HEK293 (cell line): ENCODE measurements around the gene PKP2.
"Not testable (repeated sequence)": the region's sequence is repeated elsewhere in the genome, so short reads cannot be mapped to it uniquely, and the experiment has no call there.

Experiments
- CTCF ChIA-PET: fragments of 350-600 bp; formaldehyde crosslinking; extraction: SDS; loops from one replicate; lab custom pipeline; 2021; ENCODE audit warnings: antibody characterized with exemption; lab: Yijun Ruan, JAX
- POLR2A ChIA-PET: fragments of 300-600 bp; formaldehyde crosslinking; extraction: SDS; loops from one replicate; lab custom pipeline; 2020; ENCODE audit warnings: antibody characterized with exemption, inconsistent platforms; lab: Yijun Ruan, JAX
- H3K27ac ChIP-seq: fragments of 200-500 bp; sonication (Bioruptor generic); 2 replicates; pipeline ENCODE4 v1.5.1; 2014; ENCODE audit warnings: low read depth, low read length, control low read depth, inconsistent platforms; ENCODE audit errors: extremely low read depth
- H3K36me3 ChIP-seq, 2 experiments: fragments of 200-500 bp in 1 of 2; sonication (Bioruptor generic) in 1 of 2; 1 replicate in 1 of 2; 2 replicates in 1 of 2; pipeline ENCODE4 v1.5.1; 2014 to 2017; ENCODE audit warnings: inconsistent platforms in 2 of 2, low read length in 2 of 2; ENCODE audit not compliant: control insufficient read depth in 2 of 2, insufficient read depth in 1 of 2
- H3K4me1 ChIP-seq: fragments of 200-500 bp; sonication (Bioruptor generic); 2 replicates; pipeline ENCODE4 v1.5.1; 2014; ENCODE audit warnings: mild to moderate bottlenecking, low read length, inconsistent platforms; ENCODE audit not compliant: control insufficient read depth, insufficient read depth
- H3K4me3 ChIP-seq: 2 replicates; pipeline ENCODE4 v1.5.1; 2011; ENCODE audit warnings: low read depth, mild to moderate bottlenecking, control low read depth, low read length, moderate library complexity
- H3K9me3 ChIP-seq: fragments of 200-500 bp; sonication (Bioruptor generic); 2 replicates; pipeline ENCODE4 v1.5.1; 2014; ENCODE audit warnings: low read depth, low read length, inconsistent platforms; ENCODE audit not compliant: control insufficient read depth, insufficient read depth
- FEZF1 ChIP-seq: fragments of 450-650 bp; formaldehyde crosslinking; IDR thresholded peaks from 2 replicates; pipeline ENCODE4 v1.5.1; 2016; ENCODE audit warnings: missing biosample characterization, missing genetic modification characterization
- GLIS2 ChIP-seq: fragments of 450-650 bp; formaldehyde crosslinking; IDR thresholded peaks from 2 replicates; pipeline ENCODE4 v1.5.1; 2016; ENCODE audit warnings: missing biosample characterization, missing genetic modification characterization
- PRDM4 ChIP-seq: fragments of 450-650 bp; formaldehyde crosslinking; IDR thresholded peaks from 2 replicates; pipeline ENCODE4 v1.5.1; 2017; ENCODE audit warnings: missing biosample characterization, missing genetic modification characterization
- ZFP41 ChIP-seq: fragments of 450-650 bp; formaldehyde crosslinking; IDR thresholded peaks from 2 replicates; pipeline ENCODE4 v1.5.1; 2016; ENCODE audit warnings: missing biosample characterization, missing genetic modification characterization, borderline replicate concordance
- ZNF133 ChIP-seq: fragments of 450-650 bp; formaldehyde crosslinking; IDR thresholded peaks from 2 replicates; pipeline ENCODE4 v1.5.1; 2016; ENCODE audit warnings: missing biosample characterization, missing genetic modification characterization
- ZNF140 ChIP-seq: fragments of 450-650 bp; formaldehyde crosslinking; IDR thresholded peaks from 2 replicates; pipeline ENCODE4 v1.5.1; 2016; ENCODE audit warnings: missing biosample characterization, missing genetic modification characterization
- ZNF449 ChIP-seq: fragments of 450-650 bp; formaldehyde crosslinking; IDR thresholded peaks from 2 replicates; pipeline ENCODE4 v1.5.1; 2017; ENCODE audit warnings: missing biosample characterization, mild to moderate bottlenecking, missing genetic modification characterization, moderate library complexity
- ZNF48 ChIP-seq: fragments of 450-650 bp; formaldehyde crosslinking; IDR thresholded peaks from 2 replicates; pipeline ENCODE4 v1.5.1; 2016; ENCODE audit warnings: missing biosample characterization, missing genetic modification characterization
- ZNF518A ChIP-seq: fragments of 450-650 bp; formaldehyde crosslinking; conservative IDR thresholded peaks from 2 replicates; pipeline ENCODE4 v1.5.1; 2016; ENCODE audit warnings: low read depth, missing biosample characterization, missing genetic modification characterization
- ZNF530 ChIP-seq: fragments of 450-650 bp; formaldehyde crosslinking; IDR thresholded peaks from 2 replicates; pipeline ENCODE4 v1.5.1; 2016; ENCODE audit warnings: low read depth, missing biosample characterization, missing genetic modification characterization
- ZNF580 ChIP-seq: fragments of 450-650 bp; formaldehyde crosslinking; IDR thresholded peaks from 2 replicates; pipeline ENCODE4 v1.5.1; 2016; ENCODE audit warnings: missing biosample characterization, missing genetic modification characterization
- ZNF600 ChIP-seq: fragments of 450-650 bp; formaldehyde crosslinking; IDR thresholded peaks from 2 replicates; pipeline ENCODE4 v1.5.1; 2016; ENCODE audit warnings: missing biosample characterization, missing genetic modification characterization
- ZNF621 ChIP-seq: fragments of 450-650 bp; formaldehyde crosslinking; IDR thresholded peaks from 2 replicates; pipeline ENCODE4 v1.5.1; 2017; ENCODE audit warnings: missing biosample characterization, missing genetic modification characterization
- ZNF658 ChIP-seq: fragments of 450-650 bp; formaldehyde crosslinking; IDR thresholded peaks from 2 replicates; pipeline ENCODE4; 2016; ENCODE audit warnings: missing biosample characterization, missing genetic modification characterization

PKP2 gene

GRCh38 chr12:32874078-32874477, 22.5 kb downstream of the PKP2 start:
- Histone ChIP-seq H3K9me3 (no peaks in the 10 kb centered on the region), H3K27ac (no peak overlapping the region), H3K4me1 (no peaks in the 10 kb centered on the region), H3K4me3 (no peak overlapping the region), H3K36me3 (peaks cover 0 to 24% of the 10 kb centered on the region in 2 experiments; a peak in 2 of 3 replicates)
- TF ChIP-seq GLIS2 (tag by site-specific recombination) (no peak), ZNF140 (tag by site-specific recombination) (no peak), ZNF580 (no peak), ZNF133 (tag by site-specific recombination) (no peak), PRDM4 (tag by site-specific recombination) (no peak), FEZF1 (tag by site-specific recombination) (no peak)
- ChIA-PET CTCF (interaction anchor here (0.9 kb wide), 1 partner anchor 13 kb away, joined by 4 read pairs; no protein-coding TSS in a partner anchor), POLR2A (no interaction called here)

- H3K4me3 ChIP-seq, H3K4me1 ChIP-seq, H3K9me3 ChIP-seq, H3K27ac ChIP-seq, POLR2A ChIA-PET: not testable (repeated sequence)
- CTCF ChIA-PET, result interaction anchor here (0.7 kb wide), 1 partner anchor 14 kb away, joined by 4 read pairs; no protein-coding TSS in a partner anchor
- H3K36me3 ChIP-seq, result peaks cover 12 to 25% of the 10 kb centered on the region in 2 experiments
Measured at GRCh38 chr12:32872416-32872815, 24.2 kb downstream of the PKP2 start.

GRCh38 chr12:32870716-32871115, 25.9 kb downstream of the PKP2 start:
- TF ChIP-seq ZNF621 (tag by site-specific recombination) (no peak), ZNF600 (tag by site-specific recombination) (0 out of 2 replicates have a peak, but pooled peaks have one; percentile 28)
- H3K27ac ChIP-seq, result no peak overlapping the region
- no peak overlapping the region for H3K4me3 ChIP-seq
- no peaks in the 10 kb centered on the region for H3K9me3 ChIP-seq
- POLR2A ChIA-PET, result interaction anchor here (0.5 kb wide), 1 partner anchor 169 kb away, joined by 3 read pairs; no protein-coding TSS in a partner anchor
- H3K4me1 ChIP-seq, result no peaks in the 10 kb centered on the region
- CTCF ChIA-PET, result interaction anchor here (0.6 to 0.9 kb wide), 2 partner anchors 115 to 595 kb away, joined by 3 read pairs; partner anchors contain the start of gene YARS2
- H3K36me3 ChIP-seq, result peaks cover 14 to 21% of the 10 kb centered on the region in 2 experiments

- POLR2A ChIA-PET, result no interaction called here
Measured at GRCh38 chr12:32868885-32869284, 27.7 kb downstream of the PKP2 start.

More at GRCh38 chr12:32868885-32869284, 27.7 kb downstream of the PKP2 start:
- Histone ChIP-seq H3K4me3 (no peak overlapping the region), H3K27ac (no peak overlapping the region), H3K4me1 (no peaks in the 10 kb centered on the region), H3K36me3 (peaks cover 14 to 25% of the 10 kb centered on the region in 2 experiments), H3K9me3 (no peaks in the 10 kb centered on the region)
- CTCF ChIA-PET, result no interaction called here
- TF ChIP-seq ZNF48 (no peak), ZNF140 (tag by site-specific recombination) (no peak), ZNF530 (tag by site-specific recombination) (no peak), ZNF518A (tag by site-specific recombination) (no peak), ZNF449 (tag by site-specific recombination) (no peak), ZFP41 (tag by site-specific recombination) (no peak), ZNF658 (tag by site-specific recombination) (no peak)
